HG03460 (cell line): Measurements from ENCODE around the gene SRP9.

Experiments
- ATAC-seq: cut with Tn5 transposase; IDR thresholded peaks from one replicate; pipeline ENCODE4 v1.9.1; 2021; ENCODE audit not compliant: unreplicated experiment

The SRP9 gene, protein sequence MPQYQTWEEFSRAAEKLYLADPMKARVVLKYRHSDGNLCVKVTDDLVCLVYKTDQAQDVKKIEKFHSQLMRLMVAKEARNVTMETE

DNA sequence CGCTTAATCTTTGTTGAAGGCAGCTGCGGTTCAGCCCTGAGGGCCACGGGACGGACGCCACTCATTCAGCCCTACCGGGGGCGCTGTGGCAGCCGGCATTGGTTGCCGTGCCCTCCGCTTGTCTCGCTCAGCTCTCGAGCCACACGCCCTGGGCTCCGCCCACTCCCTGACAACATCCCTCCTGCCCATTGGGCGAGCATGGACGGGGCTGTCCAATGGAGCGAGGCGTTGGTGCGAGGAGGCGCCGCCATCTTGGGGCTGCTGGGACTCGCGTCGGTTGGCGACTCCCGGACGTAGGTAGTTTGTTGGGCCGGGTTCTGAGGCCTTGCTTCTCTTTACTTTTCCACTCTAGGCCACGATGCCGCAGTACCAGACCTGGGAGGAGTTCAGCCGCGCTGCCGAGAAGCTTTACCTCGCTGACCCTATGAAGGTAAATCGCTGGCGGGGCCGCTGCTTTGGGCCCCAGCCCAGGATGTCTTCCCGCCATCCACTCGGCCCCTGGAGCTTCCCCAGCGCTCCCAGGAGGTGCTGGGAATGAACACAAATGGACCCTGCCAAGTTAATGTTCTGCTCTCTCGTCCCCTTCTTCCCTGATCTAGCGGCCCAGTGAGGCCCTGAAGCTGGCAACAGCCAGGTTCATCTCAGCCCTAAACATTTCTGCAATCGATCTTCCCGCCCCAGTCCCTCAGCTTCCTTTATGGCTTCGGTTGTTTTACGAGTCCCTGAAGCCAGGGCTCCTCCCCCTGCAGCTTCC is at the start of gene SRP9:
TSS of gene SRP9 (plus strand) at position 244 of the 754 bp plus-strand sequence. CDS start at position 359, 115 bp downstream.
- ATAC-seq = peak; percentile 99

DNA sequence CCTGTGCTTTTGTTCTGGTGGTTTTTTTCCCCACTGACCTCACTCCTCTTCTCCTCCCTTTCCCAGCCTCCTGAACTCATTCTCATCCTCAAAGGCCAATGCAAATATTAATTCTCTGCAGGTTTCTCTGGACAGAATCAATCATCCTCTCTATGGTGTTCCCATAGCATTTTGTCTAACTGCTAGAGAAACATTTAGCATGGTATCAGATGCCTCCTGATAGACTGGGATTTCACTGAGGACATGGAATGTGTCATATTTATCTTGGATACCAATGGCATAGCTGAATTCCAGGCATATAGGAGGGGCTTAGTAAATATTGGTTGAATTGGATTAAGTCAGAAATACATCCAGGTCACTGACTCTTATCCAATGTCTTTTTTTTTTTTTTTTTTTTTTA is 46.1 kb upstream of the SRP9 start:
- ATAC-seq = no peak

DNA sequence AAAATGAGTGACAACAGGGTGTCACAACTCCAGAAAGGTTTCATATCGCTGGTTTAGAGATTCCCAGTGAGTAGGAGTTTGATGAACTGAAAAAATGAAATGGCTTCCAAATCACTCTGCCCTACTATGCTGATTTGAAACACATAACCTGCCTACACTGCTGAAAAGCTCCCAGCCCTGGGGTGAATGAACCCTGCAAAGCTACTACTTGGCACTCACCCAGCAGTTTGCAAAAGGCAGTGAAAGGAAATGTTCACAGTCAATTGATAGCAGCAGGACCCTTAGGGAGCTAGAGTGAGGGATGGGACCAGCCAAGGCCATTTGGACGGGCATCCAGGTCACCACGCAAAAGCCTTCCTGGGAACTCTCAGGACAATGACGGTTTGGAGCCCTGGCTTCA is 44.4 kb upstream of the SRP9 start:
- ATAC-seq = no peak

DNA sequence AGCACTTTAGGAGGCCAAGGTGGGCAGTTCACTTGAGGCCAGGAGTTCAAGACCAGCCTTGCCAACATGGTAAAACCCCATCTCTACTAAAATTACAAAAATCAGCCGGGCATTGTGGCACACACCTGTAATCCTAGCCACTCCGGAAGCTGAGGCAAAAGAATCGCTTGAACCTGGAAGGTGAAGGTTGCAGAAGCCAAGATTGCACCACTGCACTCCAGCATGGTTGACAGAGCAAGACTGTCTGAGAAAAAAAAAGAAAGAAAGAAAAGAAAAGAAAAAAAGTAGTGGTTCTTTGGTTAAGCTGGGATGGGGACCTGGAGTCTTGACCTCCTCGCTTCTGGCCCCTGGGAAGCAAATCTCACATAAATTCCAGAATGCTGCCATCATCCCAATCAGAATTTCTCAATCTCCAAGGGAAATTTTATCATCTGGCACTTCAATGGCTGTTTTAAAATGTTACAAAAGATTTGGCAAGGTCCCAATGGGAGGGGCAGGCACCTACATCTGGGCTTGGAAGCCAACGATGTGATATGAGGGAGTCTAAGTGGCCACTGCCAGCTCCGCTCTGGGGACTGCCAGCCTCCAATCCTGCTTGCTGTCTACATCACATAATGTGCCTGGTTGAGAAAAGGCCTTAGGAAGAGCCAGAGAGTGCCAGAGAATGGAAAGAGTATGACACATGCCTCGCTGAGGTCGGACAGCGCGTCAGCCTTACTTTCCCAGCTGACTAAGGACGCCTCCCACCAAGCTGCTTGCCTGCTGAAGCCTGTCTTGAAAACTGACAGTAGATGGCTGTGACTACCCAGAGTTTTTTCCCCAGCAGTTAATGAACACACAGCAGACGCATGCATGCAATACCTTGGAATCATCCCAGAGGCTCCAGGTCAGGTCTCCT is 42.1 kb upstream of the SRP9 start:
- no peak for ATAC-seq

DNA sequence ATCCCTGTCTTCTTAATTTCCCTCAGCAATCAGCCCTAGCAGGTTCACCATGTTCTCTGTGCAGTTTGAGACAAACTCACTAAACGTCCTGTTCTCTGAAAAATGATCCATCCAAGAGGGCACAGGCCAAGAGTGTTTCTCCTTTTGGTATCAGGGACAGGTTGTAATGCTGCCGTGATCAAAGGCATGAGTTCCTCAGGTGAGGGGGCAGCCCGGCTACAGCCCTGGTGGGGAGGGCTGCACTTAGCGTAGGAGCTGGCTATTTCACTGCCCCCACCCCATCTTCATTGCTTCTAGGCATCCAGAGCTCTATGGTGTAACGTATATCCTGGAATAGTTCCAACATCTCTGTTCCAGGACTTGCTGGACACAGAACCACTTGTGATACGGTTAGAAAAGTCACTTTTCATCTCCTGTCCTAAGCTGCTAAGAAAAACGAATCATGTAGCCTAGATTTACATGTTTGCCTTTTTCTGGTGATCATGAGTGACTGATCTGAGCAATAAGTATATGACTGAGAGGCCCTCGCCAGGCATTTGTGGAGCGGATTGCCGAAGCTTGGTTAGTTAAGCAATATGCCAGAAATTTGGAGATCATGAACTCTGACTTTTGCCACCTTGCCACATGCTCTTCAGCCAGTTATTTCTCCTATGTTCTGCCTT is 41.1 kb upstream of the SRP9 start:
- no peak for ATAC-seq

DNA sequence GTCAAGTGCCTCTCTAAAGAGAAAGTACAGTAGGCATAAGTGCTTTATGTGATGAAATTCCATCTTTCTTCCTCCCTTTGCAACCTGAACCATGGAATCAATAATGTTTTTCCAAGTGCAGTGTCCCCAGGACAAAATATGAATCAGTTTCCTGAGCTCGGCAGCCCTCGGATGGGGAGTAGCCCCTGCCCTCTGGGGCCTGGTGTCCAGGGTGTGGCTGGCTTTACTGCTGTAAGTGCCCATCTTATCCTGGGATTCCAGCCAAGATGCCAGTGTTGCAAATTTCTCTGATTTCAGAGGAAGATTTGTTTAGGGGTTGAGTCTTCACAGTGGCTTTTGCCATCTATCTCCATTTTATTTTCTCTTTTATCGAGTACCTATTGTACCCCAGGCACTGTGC is 40.5 kb upstream of the SRP9 start:
- ATAC-seq = no peak

DNA sequence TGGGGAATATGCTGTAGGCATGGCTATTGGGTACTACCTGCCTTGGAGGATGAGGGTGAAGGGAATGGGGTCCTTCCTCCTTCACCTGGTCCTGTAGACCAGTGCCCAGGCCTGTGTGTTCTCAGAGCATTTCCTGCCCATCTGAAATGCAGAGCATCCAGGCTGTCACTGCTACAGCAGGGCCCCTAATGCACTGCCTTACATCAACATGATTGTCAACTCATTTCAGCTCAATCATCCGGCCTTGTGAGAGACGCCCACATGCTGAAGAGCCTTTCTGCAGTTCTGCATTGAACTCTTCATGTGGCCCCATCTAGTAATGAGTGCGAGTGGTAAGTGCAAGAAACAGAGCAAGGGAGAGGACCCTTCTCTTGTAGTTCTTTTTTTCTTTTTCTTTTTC is 39.8 kb upstream of the SRP9 start:
- no peak for ATAC-seq

DNA sequence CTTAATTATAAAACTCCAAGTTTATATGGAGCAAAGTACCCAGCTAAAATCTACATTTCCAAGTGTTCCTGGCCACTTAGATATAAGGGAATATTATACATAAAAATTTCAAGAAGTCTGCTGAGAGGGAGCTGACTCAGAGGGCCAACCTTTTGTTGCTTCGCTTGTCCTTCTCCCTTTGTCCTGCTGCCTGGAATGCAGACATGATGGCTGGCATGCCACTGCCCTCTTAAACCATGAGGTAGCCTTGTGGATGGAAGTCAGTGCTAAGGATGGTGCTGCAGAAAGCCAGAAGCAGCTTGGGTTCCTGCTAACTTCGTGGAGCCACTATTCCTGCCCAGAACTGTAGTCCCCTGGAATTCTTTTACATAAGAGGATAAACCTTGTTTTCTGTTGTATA is 38.9 kb upstream of the SRP9 start:
- no peak for ATAC-seq

DNA sequence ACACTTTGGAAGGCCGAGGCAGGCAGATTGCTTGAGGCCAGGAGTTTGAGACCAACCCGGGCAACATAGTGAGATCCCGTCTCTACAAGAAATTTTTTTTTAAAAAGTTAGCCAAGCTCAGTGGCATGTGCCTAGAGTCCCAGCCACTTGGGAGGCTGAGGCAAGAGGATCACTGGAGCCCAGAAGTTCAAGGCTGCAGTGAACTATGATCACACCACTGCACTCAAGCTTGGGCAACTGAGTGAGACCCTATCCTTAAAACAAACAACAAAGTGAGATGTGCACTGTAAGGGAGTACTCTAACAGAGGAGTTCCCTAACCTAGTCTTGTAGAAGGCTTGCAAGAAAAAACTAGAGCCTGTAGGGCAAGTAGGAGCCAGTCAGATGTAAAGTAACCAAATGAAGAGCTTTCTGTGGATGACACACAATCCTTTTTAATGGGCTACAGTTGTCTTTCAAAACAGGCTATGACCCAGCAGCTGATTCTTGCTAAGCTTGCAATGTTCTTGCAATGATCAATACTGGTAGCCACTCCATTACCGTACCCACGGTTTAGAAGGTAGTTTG is 38.0 kb upstream of the SRP9 start:
- no peak for ATAC-seq

DNA sequence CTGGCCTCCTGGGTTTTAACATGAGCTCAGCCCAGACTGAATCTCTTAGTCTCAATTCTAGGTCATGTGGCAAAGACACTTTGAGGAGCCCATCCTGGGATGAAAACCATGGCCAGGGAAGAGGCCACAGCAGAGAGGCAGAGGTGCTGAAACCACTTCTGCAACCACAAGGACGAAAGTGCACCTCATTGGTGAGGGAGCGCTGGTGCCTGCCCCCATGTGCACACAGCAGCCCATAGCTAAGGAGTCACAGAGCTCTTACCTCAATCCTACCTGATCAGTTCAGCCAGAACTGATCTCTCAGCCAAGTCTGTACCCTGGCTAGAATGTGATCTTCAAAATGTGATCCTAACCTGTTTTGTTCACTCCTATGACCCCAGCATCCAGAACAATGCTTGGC is 32.9 kb upstream of the SRP9 start:
- ATAC-seq = no peak

DNA sequence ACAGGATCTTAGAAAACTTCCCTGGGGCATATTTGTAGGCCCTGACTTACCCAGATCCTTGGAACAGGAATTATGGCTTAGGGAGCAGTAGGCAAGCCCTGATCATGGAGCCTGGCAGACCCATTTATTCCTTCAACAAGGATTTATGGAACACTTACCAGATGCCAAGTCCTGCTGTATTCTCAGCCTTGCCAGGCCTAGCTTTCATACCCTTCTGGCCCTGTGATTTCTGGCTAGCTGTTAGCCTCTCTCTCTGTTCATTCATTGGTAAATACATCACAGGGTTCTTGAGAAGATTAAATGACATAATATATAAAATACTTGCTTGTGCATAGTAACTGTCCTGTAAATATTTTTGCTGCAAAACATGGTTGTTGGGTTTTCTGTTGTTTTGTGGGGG is 32.4 kb upstream of the SRP9 start:
- ATAC-seq = no peak

DNA sequence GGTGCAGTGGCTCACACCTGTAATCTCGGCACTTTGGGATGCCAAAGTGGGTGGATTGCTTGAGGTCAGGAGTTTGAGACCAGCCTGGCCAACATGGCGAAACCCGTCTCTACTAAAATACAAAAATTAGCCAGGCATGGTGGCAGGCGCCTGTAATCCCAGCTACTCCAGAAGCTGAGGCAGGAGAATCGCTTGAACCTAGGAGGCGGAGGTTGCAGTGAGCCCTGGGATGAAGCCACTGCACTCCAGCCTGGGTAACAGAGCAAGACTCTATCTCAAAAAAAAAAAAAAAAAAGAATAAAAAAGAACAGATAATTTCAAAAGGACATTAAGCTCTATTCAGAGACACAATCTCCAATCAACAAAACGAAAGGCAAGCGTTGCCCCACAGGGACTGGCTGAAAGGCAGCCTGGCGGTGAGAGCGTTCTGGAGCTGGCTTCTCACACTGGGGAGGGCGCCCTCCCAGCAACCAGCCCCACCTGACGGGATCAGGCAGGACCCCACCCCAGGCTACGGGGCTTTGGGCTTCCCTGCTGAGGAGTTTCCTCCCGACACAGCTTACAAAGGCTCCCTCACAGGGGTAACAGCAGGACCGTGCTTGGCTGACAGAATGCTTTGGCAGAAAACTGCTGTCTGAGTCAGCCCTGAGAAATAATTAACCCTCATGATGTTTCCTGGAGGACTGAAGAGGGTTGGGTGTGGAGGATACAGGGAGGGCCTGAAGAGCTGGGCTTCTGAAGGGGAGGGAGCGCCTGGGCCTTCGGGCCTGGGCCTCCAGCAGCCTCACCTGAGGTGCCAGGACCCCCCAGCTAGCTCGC is 31.1 kb upstream of the SRP9 start:
- ATAC-seq = no peak

DNA sequence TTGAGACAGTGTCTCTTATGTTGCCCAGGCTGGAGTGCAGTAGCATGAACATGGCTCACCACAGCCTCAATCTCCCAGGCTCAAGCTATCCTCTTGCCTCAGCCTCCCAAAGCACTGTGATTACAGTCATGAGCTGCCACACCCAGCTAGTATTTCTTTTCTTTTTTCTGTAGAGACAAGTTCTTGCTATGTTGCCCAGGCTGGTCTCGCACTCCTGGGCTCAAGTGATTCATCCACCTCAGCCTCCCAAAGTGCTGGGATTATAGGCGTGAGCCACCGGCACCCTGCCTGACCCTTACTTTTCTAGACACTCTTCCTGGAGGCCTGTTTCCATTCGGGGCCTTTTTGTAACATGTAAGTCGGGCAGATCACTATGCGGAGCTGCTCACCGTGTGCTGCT is 30.1 kb upstream of the SRP9 start:
- no peak for ATAC-seq

DNA sequence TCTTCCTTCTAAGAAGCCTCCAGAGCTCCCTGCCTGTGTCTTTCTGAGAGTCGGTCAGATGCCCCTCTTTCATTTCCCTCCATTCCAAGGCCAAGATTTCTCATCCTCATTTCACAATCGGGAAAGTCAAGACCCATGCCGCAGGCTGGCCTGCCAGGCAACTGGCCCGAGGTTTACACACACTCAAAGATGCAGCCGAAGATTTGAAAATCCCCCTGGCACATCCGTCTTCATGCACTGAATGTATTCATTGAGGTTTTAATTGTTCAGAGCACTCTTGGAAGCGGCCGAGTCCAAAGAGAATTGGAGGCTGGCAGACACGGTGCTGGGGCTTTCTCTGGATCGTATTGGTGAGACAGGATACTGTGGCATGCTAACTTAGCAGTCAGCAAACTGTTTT is 29.1 kb upstream of the SRP9 start:
- ATAC-seq = no peak

DNA sequence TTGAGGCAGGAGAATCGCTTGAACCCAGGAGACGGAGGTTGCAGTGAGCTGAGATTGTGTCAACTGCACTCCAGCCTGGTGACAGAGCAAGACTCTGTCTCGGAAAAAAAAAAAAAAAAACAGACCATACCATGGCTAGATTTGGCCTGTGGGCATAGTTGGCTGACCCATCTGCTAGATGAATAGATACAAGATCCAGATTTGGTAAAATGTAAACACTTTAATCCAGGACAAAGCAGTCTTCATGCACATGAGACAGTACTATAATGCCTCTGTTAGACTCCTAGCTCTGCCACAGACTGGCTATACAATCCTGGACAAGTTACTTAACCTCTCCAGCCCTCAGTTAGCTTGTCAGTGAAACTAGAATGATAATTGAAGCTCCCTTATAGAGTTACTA is 27.9 kb upstream of the SRP9 start:
- ATAC-seq = no peak

DNA sequence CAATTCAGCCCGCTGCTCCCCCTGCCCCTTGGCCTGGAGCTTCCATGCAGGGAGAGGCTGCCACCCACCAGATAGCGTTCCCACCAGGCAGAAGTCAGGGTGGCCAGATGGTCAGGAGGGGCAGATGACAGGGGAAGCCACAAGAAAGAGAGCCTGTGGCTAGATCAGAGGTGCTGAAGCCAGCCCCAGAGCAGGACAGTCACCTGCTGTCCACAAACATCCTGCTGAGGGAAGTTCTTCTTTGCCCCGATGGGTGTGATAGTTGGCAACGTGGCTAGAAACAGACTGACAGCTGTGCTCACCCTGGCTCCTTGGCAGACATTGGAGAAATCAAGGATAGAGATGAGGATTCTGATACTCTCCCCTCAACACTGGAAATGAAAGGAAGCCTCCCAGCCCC is 27.2 kb upstream of the SRP9 start:
- ATAC-seq = no peak

DNA sequence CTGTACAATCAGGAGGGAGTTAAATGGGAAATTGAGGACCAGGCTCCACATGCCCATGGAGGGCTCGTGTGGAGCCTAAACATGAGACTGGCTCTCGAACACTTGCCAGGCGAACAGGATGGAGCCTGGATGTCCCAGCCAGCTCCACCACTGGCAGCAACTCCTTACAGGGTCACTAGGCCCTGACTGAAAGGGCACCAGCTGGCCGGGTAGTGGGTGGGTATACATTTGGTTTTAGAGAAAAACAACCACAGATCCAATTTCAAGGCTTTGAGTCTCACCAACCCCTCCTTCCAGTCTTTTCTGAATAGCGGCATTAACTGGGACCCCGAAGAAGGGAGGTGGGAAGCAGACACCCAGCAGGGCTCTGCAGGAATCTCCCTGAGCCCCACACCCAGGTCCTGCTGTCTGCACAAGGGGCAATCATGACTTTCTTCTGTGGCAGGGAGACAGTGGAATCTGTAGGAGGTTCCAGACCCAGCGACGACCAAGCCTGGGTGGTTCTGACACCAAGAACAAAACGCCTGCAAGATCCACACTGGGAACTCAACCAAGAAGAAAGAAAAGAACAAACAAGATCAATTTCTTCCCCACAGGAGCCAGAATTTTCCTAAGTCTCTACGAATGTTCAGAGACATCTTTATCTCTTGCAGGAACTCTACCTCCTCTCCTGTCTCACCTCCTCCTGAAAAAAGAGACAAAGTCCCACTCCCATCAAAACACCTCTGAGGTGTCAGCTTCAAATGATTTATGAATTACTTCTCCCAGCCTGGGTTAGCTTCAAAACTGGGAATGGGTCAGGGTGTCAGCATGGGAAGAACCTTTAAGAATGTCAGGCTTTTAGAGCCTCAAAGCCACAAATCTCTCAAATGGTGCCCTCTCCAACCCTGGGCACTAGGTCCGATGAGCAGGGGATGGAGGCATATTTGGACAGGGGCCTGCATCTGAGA is 26.5 kb upstream of the SRP9 start:
- ATAC-seq = no peak

DNA sequence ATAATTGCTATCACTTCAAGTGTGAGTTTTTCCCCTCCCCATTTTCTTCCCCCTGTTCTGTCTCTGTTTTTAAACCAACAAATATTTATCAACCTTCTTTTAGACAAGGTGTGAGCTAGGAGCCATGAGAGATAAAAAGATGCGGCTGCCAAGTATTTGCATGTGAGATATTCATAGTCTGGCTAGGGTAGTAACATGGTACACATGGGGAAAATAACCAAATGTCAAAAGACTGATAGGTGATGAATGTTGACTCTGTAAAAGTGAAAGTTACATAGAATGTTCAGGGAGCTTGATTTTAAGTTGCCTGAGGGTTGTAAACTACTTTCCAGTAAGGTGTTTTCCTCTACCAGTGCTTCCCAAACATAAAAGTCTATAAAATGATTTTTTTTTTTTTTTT is 25.4 kb upstream of the SRP9 start:
- ATAC-seq = no peak

DNA sequence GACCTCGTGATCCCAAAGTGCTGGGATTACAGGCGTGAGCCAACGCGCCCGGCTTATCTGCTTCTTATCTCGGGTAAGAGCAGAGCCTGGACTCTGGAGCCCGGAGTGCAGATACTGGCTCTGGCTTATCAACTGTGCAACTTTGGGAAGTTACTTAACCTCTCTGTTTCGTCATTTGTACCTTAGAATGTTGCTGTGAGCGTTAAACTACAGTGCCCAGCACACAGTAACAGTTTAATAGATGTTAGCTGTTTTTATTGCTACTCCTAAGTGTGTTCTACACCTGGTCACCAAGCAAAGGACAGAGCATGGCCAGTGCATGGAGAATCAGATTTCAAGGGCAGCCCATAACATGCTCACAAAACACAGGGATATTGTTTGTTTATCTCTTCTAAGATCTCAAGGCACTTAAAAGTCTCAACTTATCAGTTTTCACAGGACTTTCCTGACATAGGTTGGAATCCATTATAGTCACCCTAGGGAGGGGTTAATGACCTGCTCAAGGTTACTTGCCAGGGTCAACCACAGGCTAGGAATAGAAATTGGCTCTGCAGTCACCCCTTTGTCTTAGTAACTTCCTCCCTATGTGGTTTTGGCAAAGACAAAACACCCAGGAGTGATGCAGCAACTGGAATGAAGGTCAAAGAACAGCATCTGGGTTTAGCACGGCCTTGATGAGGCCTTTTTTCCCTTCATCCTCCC is 22.5 kb upstream of the SRP9 start:
- ATAC-seq = no peak
